GM12873 (cell line): ENCODE results near the gene TFAP2A.

ENCODE experiments used
- CTCF ChIP-seq: IDR thresholded peaks from 2 replicates; pipeline ENCODE4 v1.5.1; 2012; ENCODE audit warnings: low read depth, mild to moderate bottlenecking, moderate library complexity, low read length, control low read depth; ENCODE audit not compliant: insufficient read depth; ENCODE audit errors: missing control alignments

The TFAP2A gene

GRCh38 chr6:10437891-10438290 lies 23.0 kb upstream of the TFAP2A start:
- TF ChIP-seq CTCF = no peak

GRCh38 chr6:10434235-10434634 lies 19.4 kb upstream of the TFAP2A start:
- no peak for TF ChIP-seq CTCF

DNA sequence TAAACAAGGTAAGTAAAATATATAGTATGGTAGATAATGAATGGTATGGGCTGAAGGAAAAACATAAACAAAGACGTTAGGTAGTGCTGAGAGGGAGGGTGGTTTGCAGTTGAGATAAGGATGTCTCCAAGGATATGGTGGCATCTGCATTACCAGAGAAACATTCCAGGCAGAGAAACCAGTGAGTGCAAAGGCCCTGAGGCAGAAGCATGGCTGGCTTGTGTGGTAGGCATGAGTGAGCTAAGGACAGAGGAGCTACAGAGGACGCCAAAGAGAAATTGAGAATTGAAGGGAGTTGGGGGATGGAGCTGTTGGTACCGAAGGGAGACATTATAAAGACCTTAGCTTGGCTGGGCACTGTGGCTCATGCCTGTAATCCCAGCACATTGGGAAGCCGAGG lies 18.4 kb upstream of the TFAP2A start:
- no peak for TF ChIP-seq CTCF

- no peak for TF ChIP-seq CTCF
These were observed 16.7 kb upstream of the TFAP2A start for GRCh38 chr6:10431423-10432164.

GRCh38 chr6:10429638-10430427 lies 15.0 kb upstream of the TFAP2A start:
- peak; percentile 55 for TF ChIP-seq CTCF

DNA sequence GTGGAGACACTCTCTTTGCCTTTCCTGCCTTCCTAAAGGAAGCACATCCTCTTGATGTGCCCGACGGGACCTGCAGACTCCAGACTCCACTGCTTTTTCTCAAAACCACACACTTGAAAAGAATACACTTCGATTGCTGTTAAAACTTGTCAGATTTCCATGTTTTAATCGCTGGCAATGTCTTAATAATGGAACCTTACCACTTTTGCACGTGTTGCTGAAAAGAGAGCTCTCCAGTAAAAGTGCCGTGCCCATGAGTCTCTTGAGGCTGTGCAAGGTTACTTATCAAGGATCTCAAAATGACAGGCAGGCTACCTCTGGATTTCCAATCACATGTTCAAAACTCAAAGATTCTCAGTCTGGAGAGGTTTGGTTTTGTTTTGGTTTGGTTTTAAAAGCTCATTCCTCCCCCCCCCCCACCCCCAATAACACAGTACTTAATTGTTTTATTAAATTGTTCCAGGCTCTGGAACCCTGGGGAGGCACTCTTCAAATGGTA lies 12.0 kb upstream of the TFAP2A start:
- no peak for TF ChIP-seq CTCF
